Neural crest cell (in vitro differentiated cells): ENCODE results near the gene ASMTL. TPM values are rescaled to one million over a fixed set of nuclear protein-coding genes. Genes with fewer than 3 reads are reported as not detected.

Source experiments
- DNase-seq: peaks from one replicate; pipeline ENCODE4 v3.0.0; 2021; ENCODE audit warnings: low read depth, mixed read lengths, low spot score
- H3K27ac Mint-ChIP-seq: one replicate; pipeline ENCODE4 v1.8.0; 2021; ENCODE audit warnings: mild to moderate bottlenecking, mixed read lengths; ENCODE audit not compliant: unreplicated experiment
- H3K27me3 Mint-ChIP-seq: 2 replicates; pipeline ENCODE4 v1.8.0; 2021; ENCODE audit warnings: low read depth, mild to moderate bottlenecking, mixed read lengths
- H3K36me3 Mint-ChIP-seq: 2 replicates; pipeline ENCODE4 v1.8.0; 2021; ENCODE audit warnings: low read depth, mild to moderate bottlenecking, mixed read lengths
- H3K4me1 Mint-ChIP-seq: 2 replicates; pipeline ENCODE4 v1.8.0; 2021; ENCODE audit warnings: mixed read lengths
- H3K4me3 Mint-ChIP-seq: one replicate; pipeline ENCODE4 v1.8.0; 2021; ENCODE audit warnings: mild to moderate bottlenecking, mixed read lengths
- H3K9me3 Mint-ChIP-seq: 2 replicates; pipeline ENCODE4 v1.8.0; 2021; ENCODE audit warnings: mixed read lengths
- CTCF ChIP-seq: fragments of 200-600 bp; sonication (generic); conservative IDR thresholded peaks from 2 replicates; pipeline ENCODE4 v1.5.0; 2021; ENCODE audit warnings: antibody characterized with exemption, mild to moderate bottlenecking
- total RNA-seq: library from RNA; stranded (reverse); gene quantifications from 2 replicates; pipeline ENCODE4 v1.2.1, GENCODE V29; 2021

ASMTL gene
- total RNA-seq, 1 donor from 2014 or later = 37.4 TPM

GRCh38 chrX:1472975-1473374 lies 20.3 kb upstream of the ASMTL start:
- Mint-ChIP-seq H3K9me3 (peaks cover 7% of the 10 kb centered on the region), H3K36me3 (no peaks in the 10 kb centered on the region), H3K27ac (no peak overlapping the region), H3K4me1 (no peaks in the 10 kb centered on the region), H3K27me3 (peaks cover under 1% of the 10 kb centered on the region), H3K4me3 (no peak overlapping the region)
- DNase-seq = no peak
- no peak for TF ChIP-seq CTCF

GRCh38 chrX:1468250-1468772 lies 15.6 kb upstream of the ASMTL start:
- no peak for TF ChIP-seq CTCF
- Mint-ChIP-seq H3K27ac (no peak overlapping the region), H3K9me3 (no peaks in the 10 kb centered on the region), H3K27me3 (peaks cover 8% of the 10 kb centered on the region), H3K4me1 (no peaks in the 10 kb centered on the region), H3K36me3 (no peaks in the 10 kb centered on the region), H3K4me3 (no peak overlapping the region)
- DNase-seq = no peak

GRCh38 chrX:1466971-1467561 lies 14.4 kb upstream of the ASMTL start:
- no peak for DNase-seq
- Mint-ChIP-seq H3K4me3 (no peak overlapping the region), H3K36me3 (no peaks in the 10 kb centered on the region), H3K9me3 (no peaks in the 10 kb centered on the region), H3K4me1 (no peaks in the 10 kb centered on the region), H3K27me3 (peaks cover 16% of the 10 kb centered on the region), H3K27ac (no peak overlapping the region)
- no peak for TF ChIP-seq CTCF

- no peaks in the 10 kb centered on the region for H3K9me3 Mint-ChIP-seq
- no peaks in the 10 kb centered on the region for H3K4me1 Mint-ChIP-seq
- DNase-seq = no peak
- no peak overlapping the region for H3K4me3 Mint-ChIP-seq
- no peak for TF ChIP-seq CTCF
- no peaks in the 10 kb centered on the region for H3K36me3 Mint-ChIP-seq
- H3K27me3 Mint-ChIP-seq = peaks cover 16% of the 10 kb centered on the region
- no peak overlapping the region for H3K27ac Mint-ChIP-seq
Observed at GRCh38 chrX:1466232-1466661, 13.5 kb upstream of the ASMTL start.

GRCh38 chrX:1465286-1466231 lies 12.8 kb upstream of the ASMTL start:
- Mint-ChIP-seq H3K9me3 (no peaks in the 10 kb centered on the region), H3K4me3 (no peak overlapping the region), H3K4me1 (no peaks in the 10 kb centered on the region), H3K36me3 (no peaks in the 10 kb centered on the region), H3K27ac (no peak overlapping the region), H3K27me3 (peaks cover 16% of the 10 kb centered on the region)
- TF ChIP-seq CTCF = no peak
- no peak for DNase-seq
